ENCODE results near the gene BDH2.

BDH2 gene

DNA sequence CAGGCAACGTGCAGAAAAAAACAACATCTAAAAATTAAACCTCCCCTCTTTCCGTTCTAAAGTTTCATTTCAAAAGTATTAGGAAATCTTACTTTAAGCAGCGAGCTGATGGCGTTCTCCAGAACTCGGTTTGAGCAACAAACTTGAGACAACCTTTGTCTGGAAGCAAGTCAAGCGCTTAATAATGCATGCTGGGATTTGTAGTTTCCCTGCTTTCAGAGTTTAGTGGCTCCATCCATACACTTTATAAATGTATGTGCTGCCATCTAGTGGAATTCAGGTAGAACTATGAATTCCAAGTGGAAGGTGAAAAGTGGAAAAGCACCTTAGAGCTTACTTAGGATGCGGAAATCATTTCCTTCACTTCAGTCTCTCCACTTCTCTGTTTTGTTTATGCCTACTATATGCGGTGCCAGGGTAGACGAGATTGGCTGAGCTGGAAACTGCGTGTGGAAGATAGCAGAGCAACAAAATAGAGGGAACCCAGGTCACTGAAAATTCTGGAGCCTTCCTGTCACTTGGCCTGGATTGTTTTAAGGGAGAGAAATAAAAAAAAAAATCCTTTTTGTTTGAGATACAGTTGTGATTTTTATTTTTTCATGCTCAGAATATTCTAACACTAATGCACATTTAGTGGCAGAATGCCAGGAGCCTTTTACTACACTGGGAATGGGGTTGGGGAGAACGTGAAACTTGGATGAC, at the start of gene BDH2:
Gene BDH2 (minus strand): TSS at position 144 of the 702 bp plus-strand sequence. CDS start 3,580 bp downstream, outside the sequence.
- peak; percentile 92 to 94 for DNase-seq

DNA sequence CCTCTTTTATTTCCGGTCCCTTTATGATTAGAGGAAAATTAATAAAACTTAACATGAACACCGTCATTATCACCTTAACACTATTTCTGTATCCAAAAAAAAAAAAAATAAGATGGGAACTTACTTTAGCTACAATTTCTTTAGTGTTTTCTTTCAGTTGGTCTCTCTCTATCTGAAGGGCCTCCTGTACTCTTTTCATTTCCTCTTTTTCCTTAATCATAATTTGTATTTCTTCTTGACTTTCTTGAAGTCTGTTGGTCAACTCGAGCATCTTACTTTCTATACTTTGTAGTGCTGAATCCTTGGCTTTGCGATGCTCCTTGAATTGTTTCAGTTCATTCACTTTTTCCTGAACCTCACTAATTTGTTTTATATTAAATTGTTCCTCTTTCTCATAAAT, 45.3 kb upstream of the BDH2 start:
- DNase-seq, result no peak

DNA sequence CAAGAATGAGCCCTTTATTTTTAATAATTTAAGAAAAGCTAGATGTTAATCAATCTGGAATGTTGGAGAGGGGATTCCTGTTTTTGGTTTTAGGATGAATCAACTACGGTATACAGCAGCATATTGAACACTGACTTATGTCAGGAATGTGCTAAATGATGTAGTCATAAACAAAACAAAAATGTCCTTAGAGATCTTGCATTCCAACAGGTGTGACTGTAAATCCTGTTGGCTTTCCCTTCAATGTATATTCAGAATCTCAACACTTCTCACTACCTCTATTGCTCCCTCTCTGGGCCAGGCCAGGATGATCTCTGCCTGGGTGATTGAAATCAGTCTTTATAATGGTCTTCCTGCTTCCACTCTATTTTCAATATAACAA, 37.8 kb upstream of the BDH2 start:
- DNase-seq, result no peak

DNA sequence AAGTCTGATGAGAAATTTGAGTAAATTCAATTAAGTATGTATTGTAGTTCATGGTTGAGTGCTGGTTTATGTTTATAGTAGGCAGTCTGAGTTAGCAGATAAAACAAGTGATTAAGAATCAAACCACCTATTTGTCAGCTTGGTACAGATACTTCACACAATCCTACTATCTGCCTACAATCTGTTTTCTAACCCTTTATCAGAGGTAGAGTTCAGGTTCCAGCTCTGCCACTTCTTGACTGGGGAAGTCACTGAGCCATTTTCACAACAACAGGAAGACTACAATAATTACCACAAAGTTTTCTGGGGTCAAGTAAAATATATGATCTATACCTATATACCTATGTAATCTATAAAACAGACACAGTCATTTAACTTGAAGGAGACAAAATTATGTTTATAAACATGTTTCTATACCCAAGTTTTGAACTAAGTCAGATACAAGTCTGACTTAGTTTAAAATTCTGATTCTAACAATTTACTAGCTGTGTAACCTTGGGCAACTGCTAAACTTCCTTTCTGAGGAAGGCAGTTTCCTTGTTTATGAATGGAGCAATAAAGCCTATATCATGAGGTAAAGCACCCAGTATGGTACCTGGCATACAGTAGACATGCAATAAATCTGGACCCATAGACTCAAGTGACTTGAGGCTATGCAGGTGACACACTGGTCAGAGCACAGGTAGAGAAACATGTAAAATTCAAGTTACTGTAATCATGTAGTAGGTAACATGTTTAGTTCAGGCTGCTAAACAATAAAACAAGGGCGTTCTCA, 37.2 kb upstream of the BDH2 start:
- DNase-seq, result peak in 1 of 2 donors; percentile 11

DNA sequence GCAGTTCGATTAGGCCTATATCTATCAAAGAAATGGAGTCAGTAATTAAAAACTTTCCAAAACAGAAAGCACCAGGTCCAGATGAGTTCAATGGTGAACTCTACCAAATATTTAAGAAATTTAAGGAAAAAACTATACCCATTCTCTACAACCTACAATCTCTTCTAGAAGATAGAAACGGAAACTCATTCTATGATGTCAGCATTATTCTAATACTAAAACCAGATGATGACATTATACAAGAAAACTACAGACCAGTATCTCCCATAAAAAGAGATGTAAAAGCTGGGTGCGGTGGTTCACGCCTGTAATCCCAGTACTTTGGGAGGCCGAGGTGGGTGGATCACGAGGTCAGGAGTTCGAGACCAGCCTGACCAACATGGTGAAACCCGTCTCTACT, 29.5 kb upstream of the BDH2 start:
- no peak for DNase-seq

DNA sequence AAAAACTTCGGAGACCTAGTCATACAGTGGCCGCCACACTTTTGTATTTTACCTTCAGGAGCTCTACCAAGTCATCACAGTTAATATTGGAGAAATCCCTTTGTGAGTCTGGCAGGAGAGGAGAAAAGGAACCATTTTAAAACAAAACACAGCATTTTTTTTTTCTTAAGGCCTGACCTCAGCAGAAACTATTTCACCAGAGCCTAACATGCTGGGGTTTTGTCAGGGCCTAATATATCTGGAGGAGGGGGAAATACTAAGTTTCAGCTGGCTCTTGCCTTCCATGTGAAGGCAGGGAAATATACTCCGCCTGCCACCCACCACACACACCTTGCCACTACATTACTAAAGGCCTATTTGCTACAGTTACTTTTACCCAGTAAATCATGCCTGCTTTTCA, 26.5 kb upstream of the BDH2 start:
- peak in 1 of 2 donors; percentile 47 for DNase-seq

DNA sequence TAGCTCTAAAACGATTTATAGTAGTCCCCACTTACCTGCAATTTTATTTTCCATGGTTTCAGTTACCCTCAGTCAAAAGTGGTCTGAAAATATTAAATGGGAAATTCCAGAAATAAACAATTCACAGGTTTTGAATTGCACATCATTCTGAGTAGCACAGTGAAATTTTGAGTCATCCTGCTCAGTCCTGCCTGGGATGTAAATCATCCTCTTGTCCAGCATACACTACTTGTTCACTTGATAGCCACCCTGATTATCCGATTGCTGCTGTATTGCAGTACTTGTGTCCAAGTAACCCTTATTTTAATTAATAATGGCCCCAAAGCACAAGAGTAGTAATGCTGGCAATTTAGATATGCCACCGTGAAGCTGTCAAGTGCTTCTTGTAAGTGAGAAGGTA, 23.5 kb upstream of the BDH2 start:
- DNase-seq, result no peak

GRCh38 chr4:103118166-103118565, 18.5 kb upstream of the BDH2 start:
- no peak for DNase-seq

- no peak for DNase-seq
Measured at GRCh38 chr4:103111598-103111997, 12.0 kb upstream of the BDH2 start.

GRCh38 chr4:103108542-103108941, 8.9 kb upstream of the BDH2 start:
- DNase-seq, result no peak

DNA sequence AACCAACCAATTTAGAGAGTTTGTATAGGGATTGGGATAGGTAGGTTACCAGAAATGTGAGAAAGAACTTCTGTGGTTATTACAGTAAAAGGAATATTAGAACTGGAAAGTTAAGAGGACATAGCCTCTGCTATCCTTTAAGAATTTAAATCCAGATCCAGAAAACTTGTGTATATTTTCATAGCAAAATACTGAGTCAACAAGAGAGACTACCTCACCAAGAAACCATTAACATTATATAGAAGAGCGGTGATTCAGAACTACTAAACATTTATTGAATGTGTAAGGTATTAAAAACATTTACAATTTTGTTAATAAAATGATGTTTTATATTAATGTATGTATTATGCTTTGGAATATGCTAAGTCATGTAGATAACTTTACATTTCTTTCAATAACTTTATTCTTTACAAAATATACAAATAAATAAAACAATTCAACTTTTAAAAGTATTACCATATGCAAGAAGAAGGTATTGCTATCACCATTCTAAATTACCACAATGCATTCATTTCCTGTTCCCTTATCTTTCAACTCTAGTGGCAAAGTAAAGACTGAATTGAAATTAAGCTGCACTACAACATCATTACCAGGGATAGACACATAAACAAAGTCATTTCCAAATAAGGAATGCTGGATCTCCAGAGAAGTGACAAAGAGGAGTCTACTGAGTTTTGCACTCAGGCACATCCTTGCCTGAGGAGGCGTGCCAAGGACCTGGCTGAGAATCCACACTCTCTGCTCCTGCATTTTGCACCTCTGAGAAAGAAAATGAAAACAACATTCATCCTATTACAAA, 6.1 kb upstream of the BDH2 start:
- no peak for DNase-seq

DNA sequence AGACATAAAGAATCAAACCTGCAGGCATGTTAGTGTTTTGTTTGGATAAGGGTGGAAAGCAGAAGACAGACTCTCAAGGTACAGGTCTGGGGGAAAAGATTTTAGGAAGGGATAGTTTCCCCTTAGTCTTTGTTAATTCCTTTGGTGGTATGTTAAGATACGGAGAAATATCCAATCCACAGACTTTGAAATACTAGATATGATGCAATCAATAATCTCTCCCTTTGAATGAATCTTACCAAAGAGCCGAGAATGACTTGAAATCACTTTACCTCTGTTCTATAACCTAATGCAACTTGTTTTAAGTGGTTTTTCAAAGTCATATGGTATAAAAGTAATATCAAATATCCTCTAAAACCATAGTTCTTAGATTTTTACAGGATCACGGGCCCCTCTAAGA, 5.3 kb upstream of the BDH2 start:
- DNase-seq, result no peak

DNA sequence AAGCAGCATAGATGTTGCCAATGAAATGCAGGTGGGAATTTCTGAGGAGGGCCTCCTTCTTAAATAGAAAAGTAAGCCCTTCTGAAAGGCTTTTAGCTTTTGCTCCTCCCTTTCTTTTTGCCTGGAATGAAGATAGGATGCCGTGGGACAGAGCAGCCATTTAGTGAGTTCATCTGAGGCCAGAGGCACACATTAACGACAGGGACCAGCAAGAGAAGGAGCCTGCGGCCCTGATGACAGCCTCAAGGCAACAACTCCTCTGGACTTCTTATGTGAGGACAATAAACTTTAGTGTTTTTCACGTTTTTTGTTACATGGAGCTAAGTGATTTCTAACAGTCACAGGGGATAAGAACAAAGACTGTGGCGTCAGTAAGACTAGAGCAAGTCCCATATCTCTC, 1.1 kb upstream of the BDH2 start:
- DNase-seq, result no peak

DNA sequence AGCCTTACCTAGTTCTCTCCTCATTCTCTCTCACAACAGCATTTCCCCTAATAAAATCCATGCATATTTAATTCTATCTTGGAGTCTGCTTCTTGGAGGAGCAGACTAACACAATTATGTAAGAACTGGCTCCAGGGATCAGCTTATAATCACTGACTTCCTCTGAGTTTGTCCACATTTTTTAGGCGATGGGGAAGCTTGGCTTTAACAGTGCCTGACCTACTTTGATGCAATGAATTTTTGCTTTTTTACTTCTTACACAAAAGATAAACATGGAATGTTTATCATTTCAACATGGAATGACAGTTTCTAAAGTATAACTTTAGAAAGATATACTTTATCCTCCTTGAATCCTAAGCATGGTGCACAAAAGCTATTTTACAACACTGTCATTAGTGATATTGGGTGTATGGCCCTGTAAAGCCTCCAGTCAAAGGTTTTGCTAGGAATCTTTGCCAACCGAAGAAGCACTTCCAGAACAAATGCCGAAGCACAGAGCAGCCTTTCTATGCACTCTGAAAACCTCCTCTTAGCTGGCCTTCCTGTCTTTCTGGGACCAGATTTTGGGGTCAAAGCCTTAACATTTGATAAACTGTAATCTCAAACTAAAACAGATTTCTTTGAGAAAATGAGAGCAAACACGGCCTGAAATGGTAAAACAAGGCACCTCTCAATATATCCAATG, 736 bp downstream of the BDH2 start:
- DNase-seq, result peak; percentile 4 to 9

- no peak for DNase-seq
Measured at GRCh38 chr4:103098341-103098740, 1.3 kb downstream of the BDH2 start.

- DNase-seq, result no peak
Measured at GRCh38 chr4:103097112-103097511, 2.5 kb downstream of the BDH2 start.

DNA sequence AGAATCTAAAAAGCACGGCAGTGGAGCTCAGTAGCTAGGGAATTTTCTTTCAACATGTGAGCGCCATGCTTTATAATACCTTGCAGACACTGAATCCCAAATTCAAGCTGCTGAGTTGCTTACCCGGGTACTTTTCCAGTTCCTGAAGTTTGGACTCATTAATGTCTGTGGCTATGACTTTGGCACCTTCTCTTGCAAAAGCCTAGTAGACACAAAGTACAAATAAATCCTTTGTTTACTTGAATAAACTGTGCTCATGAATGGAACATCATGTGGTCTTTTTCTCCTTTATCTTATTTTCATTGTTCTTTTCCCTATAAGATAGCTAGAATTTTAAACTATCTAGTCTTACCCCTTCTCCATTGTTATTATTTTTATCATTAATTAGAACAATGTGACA, 4.6 kb downstream of the BDH2 start:
- DNase-seq, result no peak

DNA sequence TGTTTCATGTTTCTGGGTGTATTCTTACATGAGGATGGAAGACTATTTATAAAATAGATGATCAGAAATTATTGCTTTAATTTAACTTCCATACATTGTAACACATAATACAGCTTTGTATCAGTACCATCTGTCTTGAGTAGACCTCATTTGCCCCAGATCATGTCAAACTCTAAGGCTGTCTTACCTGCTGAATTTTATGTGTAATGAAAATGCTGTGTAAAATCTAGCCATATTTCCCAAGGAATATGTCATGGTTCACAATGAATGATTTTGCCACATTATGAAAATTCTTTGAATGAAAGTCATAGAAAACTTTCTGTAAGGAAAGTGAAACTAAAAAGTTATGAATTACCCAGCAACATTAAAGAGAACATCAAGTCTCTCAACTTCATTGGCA, 7.4 kb downstream of the BDH2 start:
- DNase-seq, result peak in 1 of 2 donors; percentile 19

- peak; percentile 49 to 61 for DNase-seq
Measured at GRCh38 chr4:103091601-103092223, 7.9 kb downstream of the BDH2 start.

GRCh38 chr4:103089481-103089880, 10.2 kb downstream of the BDH2 start:
- DNase-seq, result no peak

DNA sequence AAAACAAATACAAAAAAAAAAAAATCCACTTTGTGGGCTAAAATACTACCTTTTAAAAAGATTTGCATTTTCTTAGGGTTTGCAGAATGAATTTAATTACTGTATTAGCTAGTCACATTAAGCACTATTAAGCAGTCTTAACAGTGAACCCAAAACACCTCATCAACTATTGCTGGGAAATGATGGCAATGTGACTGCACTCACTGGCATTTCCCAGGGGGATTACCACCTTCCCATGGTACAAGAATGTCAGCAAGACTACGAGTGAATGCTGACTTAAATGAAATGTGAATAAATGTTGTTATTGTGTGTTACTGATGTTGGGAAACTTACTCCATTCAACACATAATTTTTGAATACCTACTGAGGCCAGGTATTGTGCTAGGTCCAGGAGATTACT, 13.1 kb downstream of the BDH2 start:
- peak in 1 of 2 donors; percentile 32 for DNase-seq

- no peak for DNase-seq
Measured at GRCh38 chr4:103085555-103086196, 14.0 kb downstream of the BDH2 start.

All from inflammatory macrophage treated with lipopolysaccharide for 1 hour (primary cell).